NCI-H1105 (cell line): ENCODE measurements around the gene ZNF385A.

Source experiments
- DNase-seq: peaks from one replicate; lab custom pipeline; 2025; lab: John Stamatoyannopoulos, UW

Gene ZNF385A

DNA sequence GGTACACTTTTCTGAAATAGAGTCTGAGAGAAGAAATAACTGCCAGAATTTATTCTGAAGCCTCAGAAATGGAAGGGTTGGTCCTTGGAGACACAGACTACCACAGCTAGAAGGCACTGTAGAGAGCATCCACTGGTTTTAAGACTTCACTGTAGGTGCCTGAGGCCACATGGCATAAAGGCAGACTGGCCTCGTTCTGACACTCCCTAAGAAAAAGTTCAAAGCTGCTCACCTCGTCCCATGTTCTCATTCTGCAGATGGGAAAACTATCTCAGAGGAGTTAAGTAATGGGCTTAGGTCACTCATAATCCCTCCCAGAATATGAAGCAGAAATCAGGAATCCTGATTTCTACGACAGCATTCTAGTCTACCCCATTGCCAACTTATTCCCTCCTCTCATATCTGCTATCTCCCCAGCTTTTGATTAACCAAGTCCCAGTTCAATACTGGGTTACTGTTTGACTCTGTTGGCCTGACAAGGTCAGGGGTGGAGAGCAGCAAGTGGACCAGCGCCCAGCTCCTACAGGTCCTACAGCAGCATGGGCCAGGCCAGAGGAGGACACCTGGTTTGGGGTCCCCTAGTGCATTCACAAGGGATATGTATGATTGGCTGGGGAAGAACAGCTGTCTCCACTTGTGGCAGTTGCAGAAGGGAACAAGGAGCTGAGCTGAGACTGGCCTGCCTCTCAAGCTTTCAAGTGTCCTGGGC lies 30.8 kb upstream of the ZNF385A start:
- DNase-seq, result no peak

DNA sequence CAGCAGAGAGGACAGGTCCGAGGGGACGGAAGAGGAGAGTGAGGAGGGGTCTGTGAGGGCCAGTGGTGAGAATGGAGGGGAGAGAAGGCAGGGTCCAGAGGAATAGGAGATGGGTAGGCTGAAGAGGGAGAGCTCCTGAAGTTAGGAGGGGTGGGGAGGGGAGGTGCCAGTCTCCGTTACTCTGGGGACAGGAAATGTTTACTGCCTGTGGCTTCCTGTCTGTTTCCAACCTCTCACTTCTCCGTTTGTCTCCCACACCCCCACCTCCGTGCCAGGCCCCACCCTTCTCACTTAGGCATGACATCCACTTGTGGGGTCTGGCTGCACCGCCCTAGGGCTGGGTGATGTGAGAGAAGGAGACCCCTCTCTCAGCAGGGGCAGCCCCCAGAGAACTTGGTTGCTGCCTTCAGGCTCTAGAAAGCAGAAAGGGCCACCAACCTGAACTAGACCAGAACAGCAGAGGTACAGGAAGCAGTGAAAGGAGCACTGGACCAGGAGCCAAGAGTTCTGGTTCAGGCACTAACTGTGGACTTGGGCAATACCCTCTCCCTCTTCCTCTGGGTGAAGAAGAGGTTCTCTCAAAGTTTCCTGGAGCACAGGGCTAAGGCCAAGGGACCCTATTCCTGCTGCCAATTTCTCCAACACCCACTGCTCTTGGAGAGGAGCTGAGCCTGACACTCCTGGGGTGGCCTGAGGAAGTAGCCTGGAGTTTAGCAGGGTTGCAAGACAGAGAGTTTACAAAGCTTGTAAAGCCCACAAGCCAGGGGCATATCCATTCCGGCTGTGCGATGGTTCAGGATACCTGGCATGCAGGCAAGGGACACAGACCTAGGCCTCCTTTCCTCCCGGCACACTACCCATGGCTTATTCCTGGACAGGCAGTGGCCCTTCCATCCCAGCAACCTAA lies 29.0 kb upstream of the ZNF385A start:
- no peak for DNase-seq

DNA sequence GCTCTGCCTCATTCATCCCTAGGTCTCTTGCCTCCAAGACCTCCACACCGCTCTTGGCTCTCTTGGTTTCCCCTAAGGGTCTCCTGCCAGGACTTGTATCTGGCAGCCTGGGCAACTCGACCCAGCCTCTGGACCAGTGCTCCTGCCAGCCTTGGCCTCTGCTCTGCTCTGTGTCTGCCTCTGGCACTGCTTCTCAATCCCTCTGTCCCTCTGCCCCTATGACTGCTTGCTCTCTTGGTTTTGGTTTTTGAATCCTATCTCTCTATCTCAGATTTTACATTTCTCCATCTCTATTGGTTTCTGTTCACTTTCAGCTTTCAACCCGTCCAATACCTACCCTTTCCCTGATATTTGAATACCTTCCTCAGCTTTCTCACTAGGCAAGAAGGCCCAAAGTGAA lies 28.3 kb upstream of the ZNF385A start:
- DNase-seq, result no peak

DNA sequence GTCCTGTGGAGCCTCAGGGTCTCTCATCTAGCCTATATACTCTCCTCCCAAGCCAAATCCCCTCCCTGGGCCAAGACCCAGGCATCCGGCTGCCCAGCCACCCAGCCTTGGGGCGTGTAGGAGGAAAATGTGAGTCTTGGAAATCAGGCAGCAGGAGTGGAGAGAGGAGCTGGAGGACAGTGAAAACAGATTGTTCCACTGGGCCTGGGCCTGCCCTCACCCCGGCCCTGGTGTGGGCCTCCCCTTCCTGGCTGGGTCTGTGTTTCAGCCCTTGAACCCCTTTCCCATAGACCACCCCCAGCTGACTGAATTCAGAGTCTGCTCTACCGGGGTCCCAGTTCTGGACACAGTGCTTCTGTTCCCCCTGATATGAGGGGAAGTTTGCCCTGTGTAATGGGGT lies 27.8 kb upstream of the ZNF385A start:
- no peak for DNase-seq

DNA sequence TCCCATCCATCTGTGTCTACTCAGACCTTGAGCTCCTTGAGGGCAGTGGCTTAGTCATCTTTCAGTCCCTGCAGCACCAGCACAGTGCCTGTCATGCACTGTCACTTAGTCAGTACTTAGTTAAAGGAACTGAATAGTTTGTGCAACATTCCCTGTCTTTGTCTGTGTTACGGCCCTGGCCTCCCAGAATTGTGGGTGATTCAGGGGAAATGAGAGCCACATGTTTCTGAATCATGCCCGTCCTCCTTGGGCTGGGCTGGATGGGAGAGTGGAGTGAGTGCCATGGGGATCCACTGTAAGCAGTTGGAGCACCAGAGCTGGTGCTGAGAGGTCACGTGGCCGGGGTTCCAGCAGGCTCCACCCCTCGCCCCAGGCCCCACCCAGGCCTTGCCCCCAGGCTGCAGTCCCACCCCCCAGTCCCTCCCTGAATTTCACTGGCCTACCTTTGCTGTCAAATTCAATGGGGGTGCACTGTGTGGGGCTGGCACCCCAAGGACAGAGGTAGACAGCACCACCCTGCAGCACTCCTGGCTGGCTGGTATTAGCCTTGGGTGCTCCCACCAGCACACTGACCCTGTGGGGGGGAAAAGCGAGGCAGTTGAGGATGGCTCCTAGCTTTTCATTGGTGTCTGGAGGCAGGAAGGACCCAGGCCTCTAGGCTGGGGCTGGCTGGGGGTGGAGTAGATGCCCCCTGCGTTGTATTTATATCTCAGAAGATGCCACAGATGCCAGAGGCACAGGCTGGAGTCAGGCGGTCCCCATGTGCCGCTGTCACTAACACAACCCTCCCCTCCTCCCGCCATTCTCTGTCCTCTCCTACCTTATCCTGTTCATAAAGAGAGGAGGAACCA lies 27.1 kb upstream of the ZNF385A start:
- DNase-seq, result no peak

DNA sequence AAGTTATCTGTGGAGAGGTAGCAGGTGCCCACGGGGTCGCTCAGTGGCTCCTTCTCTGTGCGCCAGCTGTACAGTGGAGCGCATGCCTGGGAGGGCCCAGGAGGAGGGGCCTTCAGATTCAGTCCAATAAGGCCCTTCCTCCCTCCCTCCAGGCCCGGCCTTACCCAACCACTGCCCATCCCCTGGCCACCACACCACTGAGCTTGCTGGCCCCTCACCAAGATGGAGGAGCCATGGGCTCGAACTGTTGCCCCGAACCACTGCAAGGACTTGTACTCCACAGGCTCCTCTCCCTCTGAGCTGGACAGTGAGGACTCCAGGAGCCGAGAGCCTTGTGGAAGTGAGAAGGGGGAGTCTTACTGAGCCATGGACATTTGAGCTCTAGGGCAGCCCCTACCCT lies 24.7 kb upstream of the ZNF385A start:
- no peak for DNase-seq

DNA sequence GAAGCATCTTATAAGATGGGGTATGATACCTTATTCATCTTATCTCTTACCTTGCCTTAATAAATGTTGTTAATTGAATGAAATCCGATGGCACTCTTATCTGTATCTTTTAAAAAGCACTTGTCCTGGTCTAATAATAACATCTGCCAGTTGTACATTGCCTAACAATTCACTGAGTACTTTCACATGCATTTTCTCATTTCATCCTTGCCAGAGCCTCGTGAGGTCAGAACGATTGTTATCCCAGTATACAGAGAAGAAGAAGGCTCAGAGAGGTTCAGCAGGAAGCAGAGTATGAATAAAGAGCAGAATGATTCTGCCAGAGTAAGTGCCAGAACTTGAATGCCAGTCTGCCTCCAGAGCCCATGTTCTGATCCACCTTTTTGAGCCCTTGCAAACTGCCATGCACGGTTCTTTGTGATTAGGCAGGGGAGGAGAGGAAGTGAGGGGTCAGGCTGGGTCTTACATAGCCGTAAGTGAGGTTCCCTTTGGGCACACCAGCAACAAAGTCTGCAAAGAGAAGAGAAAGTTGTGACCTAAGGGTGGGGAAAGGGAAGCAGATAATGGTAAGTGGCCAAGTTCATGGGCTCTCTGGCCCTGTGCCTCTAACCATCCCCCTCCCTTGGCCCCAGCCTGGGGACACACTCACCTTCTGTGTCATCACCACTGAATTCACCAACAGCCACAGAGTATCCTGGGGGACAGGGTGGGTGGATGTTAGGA lies 22.8 kb upstream of the ZNF385A start:
- DNase-seq, result no peak

DNA sequence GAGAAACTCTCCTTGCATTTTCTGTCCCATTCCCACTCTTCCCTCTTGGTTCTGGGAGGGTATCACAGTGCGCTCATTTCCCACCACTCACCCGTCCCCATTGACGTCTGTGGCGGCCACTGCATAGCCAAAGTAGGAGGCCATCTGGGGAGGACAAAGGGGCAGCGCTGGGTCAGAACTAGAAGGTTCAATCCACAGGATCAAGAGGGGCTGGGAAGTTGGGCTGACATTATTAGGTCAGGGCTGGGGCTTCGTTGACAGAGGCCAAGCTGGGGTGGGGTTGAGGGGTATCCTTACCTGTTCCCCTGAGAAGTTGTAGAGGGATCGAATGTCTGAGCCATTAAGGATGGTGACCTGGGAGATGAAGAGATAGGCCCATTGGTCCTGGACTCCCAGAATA lies 21.0 kb upstream of the ZNF385A start:
- no peak for DNase-seq

DNA sequence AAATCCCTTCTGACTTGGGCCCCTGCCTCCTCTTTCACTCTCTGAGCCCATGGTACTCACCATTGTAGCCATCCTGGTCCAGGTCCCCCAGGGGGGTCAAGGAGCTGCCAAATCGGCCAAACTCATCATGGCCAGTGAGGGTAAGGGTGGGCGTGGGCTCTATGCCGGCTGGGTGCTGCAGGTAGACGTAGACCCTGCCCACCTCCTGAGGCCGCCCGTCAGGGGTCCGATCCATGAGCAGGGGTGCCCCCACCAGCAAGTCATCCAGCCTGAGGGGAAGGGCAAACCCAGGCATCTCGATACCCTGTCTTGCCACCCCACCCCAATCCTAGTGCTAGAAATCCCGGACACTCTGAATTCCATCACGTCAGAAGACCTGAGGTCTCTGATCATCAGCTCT lies 20.6 kb upstream of the ZNF385A start:
- DNase-seq, result no peak

DNA sequence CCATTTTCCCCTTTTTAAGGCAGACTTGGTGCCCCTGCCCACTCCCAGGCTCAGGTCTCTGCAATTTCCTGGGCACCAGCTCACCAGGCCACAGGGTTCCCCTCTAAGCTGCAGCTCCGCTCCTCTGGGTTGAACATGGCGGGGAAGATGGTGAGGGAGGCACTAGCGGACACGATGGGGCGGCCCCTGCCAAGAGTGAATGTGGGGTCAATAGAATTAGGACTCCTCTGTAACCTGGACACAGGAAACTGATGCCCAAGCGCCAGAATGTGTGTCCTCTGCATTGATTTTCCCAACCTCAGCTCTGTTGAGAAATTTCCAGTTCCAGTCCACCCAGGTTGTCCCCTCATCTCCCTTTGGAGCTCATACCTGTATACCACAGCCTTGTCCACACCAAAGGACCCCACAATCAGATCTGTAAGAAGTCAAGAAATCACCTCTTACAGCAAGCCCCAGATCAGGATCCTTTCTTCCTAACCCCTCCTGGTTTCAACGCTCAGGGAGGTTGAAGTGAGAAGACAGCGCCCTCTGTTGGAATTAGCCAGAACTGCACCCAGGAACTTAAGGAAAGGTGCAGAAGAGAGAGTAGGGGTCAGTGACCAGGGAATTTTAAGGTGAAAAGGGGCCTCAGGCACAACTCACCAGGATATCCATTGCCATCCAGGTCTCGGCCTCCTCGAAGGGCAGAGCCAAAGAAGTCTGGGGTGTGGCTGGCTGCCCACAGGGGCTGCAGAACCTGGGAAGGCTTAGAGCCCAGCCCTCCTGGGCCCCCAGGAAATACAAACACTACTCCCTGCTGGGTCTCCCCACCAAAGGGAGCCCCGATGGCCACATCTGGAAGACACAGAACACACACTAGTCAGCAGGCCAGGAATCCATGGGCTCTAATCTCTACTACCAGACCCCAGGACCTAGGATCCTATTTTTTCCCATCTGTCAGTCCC lies 19.8 kb upstream of the ZNF385A start:
- DNase-seq, result peak; percentile 31

DNA sequence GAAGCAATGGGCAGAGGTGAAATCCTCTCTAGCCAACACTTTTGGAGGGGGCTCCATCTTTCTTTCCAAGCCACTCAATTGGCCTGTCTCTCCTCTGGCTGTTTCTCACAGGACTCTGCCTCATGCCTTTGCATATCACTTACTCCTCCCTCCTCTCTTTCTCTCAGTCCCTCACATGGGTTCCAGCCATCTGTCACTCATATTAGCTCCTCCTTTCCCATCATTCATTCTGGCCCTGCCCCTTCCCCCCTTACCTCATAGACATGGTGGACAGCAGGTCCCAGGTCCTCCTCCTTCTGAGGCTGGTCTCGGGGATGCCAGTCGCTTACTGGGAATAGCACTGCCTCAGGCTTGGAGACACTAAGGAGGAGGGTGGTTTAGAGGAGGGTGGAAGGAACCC lies 16.6 kb upstream of the ZNF385A start:
- no peak for DNase-seq

DNA sequence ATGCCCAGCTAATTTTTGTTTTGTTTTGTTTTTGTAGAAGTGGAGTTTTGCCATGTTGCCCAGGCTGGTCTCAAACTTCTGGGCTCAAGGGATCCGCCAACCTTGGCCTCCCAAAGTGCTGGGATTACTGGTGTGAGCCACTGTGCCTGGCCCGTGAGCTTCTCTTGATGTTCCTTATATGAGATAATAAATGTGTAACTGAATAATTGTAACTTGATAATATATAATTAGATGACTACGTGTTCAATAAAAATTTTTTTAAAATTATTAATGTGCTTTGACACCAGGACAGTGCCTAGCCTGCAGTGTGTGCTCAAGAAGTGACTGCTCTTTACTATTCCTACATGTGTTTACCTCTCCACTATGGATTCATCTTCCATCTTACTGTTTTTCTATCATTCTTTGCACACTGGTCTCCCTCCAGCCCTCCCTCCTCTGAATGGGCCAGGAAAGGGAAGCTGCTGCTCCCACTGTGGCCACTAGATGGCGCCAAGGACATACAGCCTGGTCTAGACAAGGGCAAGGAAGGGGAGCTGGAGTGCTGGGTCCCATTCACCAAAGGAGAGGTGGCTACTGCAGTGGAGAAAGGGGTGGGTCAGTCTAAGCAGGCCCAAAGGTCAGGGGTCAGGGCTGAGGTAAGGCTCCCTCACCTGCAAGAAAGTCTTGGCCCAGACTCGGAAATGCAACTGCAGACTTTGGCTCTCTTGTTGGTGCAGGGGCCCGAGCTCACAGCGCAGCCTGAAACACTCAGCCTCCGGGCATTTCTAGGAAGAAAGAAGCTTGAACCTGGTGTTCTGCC lies 14.7 kb upstream of the ZNF385A start:
- DNase-seq, result peak; percentile 24

DNA sequence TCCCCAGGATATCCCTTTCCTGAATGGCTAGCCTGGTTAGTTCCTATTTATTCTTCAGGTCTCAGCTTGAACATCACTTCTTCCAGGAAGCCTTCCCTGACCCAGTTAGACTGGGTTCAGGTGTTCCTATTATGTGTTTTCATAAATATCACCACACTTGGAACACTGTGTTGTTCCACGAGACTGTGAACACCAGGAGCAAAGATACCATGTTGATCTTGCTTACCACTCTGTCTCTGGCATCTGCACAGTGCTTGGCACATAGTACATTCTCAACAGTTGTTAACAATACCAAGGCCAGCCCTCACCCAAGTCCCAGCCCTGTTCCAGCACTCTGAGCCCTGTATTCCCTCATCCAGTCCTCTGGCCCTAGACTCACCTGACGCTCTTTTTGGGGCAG lies 13.7 kb upstream of the ZNF385A start:
- DNase-seq, result no peak

DNA sequence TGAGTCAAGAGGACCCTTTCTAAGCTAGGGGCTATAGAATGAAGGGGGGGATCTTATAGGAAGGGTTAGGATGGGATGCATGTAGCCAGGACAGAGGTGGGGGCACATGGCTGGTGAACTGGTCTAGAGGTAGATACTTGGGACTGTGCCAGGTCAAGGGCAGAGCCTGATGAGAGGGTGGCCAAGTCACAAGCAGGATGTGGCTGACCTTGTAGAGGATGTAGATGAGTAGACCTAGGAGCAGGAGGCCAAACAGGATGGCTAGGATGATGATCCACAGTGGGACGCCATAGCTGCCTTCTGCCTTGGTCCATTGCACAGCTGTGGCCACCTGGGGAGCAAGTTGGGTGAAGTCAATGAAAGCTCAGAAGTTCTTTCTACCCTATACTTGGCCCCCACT lies 12.6 kb upstream of the ZNF385A start:
- DNase-seq, result no peak

DNA sequence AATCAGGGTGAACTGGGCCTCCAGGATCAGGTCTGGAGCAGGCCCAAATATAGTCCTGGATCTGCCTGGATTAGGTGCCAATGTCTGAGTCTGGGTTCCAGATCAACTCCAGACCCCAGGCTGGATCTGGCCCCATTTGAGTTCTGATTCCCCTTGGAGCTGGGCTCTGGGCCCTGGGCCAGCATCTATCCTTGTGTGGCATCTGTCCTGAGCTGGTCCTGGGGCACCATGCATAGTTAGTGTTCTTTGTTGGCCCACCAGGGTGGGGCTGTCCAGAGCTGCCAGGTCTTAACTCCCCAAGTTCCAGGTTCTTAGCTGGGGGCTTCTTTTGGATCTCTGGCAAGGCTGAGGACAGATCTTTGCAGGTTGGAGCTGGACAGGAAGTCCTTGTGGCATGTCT lies 11.0 kb upstream of the ZNF385A start:
- DNase-seq, result no peak

DNA sequence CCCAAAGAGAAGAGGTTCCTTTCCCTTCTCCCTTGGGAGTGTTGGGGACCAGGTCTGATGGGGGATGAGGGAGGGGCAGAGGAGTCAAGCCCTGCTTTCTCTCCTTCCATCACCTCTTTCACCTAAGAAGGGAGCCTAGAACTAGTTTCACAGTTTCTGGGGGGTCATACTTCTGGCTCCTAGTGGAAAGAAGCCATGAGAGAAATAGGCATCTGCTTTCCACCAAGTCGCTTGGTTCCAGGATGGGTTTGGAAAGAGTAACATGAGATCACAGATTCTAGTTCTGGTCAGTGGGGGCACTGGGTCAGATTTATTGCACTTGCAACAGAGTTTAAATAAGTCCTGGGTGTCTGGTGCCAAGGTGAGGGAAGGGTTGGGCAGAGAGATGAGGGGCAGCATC lies 10.5 kb upstream of the ZNF385A start:
- DNase-seq, result no peak

DNA sequence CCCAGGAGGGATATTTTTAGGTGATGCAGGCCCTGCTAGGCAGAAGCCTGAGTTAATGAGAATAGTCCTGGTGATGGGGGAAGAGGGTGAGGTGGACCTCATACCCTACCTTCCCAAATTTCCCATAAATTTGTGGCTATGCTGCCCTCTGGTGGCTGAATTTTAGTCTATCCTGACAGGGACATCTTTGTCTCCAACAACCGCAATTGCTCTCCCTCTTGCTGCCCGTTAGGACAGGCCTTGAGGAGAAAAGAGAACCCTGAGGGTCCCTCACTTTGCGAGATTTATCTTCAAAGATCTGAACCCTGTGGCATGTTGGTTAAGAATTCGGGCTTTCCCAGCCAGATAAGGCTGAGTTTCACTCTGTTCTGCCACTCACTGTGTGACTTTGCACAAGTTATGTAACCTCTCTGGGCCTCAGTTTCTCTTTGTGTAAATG lies 9.8 kb upstream of the ZNF385A start:
- peak; percentile 33 for DNase-seq

DNA sequence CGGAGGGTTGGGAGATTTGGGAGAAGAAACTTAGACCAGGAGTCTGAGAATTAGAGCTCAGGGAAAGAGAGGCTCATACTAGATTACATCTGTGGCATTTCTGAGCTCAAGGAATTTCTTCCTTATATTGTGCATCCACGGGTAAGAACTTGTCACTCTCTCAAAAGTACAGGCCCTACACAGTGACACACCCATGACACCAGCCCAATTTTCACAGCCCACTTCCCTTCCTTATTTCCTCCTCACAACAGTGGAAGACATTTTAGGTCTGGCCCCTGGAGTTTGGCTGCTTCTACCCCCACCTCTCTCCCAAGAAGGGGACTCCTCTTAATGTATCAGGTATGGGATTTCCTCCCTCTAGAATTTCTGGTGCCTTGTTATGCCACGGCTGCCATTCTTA lies 9.2 kb upstream of the ZNF385A start:
- no peak for DNase-seq

DNA sequence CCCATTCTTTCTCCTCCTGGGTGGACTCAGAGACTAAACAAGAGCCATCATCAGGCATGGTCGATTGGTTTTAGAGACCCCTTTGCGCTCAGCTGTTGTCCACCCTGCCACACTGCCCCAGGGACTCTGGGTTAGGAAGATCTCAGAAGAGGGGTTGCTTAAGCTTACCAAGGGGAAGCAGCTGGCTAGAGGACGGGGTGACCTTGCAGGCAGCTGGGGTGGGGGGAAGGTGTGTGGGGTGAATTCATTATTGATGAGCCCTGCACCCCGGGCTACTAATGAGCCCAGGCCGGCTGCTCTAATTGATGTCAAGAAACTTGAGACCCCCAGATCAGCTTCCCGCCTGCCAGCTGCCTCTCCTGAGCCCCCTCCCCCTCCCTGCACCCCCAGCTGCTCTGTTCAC lies 8.7 kb upstream of the ZNF385A start:
- DNase-seq, result no peak
